ENCODE results near the gene OR2B3. TPM values are rescaled to one million over a fixed set of nuclear protein-coding genes. Genes with fewer than 3 reads are reported as not detected.
"Not testable (repeated sequence)": the region's sequence is repeated elsewhere in the genome, so short reads cannot be mapped to it uniquely, and the experiment has no call there.

OR2B3 gene
- total RNA-seq, 1 experiment from 2014 or later = not detected

GRCh38 chr6:29129326-29130012, 42.4 kb upstream of the OR2B3 start:
- no peak overlapping the region for H3K4me2 ChIP-seq (ENCODE audit: low read length)
- H3K4me3 ChIP-seq (replicated peaks in 1 of 2; ENCODE audit: low read depth in 1 of 2, low read length in 2 of 2) = no peak overlapping the region
- no peaks in the 10 kb centered on the region for H4K20me1 ChIP-seq (ENCODE audit: insufficient read depth)
- ATAC-seq = no peak
- no peaks in the 10 kb centered on the region for H3K36me3 ChIP-seq (ENCODE audit: control insufficient read depth in 1 of 2, insufficient read depth in 2 of 2, low read length in 2 of 2)
- no peaks in the 10 kb centered on the region for H3K79me2 ChIP-seq (ENCODE audit: insufficient read depth, low read length)
- H3K9me2 ChIP-seq (ENCODE audit: insufficient read depth) = peaks cover 1% of the 10 kb centered on the region; the same call in 1 of the 2 replicates
- no peak overlapping the region for H3K27ac ChIP-seq (ENCODE audit: low read depth, low read length)
- RAD21 ChIA-PET (ENCODE audit: low non-redundant PET in 1 of 2, low total read pairs in 2 of 2, uncharacterized antibody in 2 of 2, unreplicated experiment in 2 of 2) = no interaction called here
- no peaks in the 10 kb centered on the region for H3K9me3 ChIP-seq (ENCODE audit: control insufficient read depth in 1 of 2, insufficient read depth in 1 of 2, low read depth in 1 of 2, low read length in 2 of 2)
- no peak overlapping the region for H3K9ac ChIP-seq (ENCODE audit: low read length)
- intact Hi-C loops (cut with micrococcal nuclease) = no loop called here
- CTCF ChIA-PET = no interaction called here
- no peaks in the 10 kb centered on the region for H3K4me1 ChIP-seq (ENCODE audit: control insufficient read depth in 1 of 2, insufficient read depth in 2 of 2, low read length in 2 of 2)
- DNase-seq (ENCODE audit: low read depth, low spot score) = no peak
- BruUV-seq (replicated peaks) = no TSS peak
- TF ChIP-seq FOSL1 (IDR thresholded peaks at IDR 0.05; ENCODE audit: low read depth) (no peak), CEBPB (IDR thresholded peaks at IDR 0.05; ENCODE audit: low read depth) (no peak), CBX3 (IDR thresholded peaks at IDR 0.05; ENCODE audit: low read depth) (no peak), ZFX (IDR thresholded peaks at IDR 0.05) (no peak), YY1 (IDR thresholded peaks at IDR 0.05; ENCODE audit: extremely low read depth, insufficient replicate concordance, low read depth, low read length) (no peak), TCF7L2 (IDR thresholded peaks at IDR 0.05; ENCODE audit: borderline replicate concordance, extremely low read depth, insufficient read depth, insufficient read length) (no peak)
- TF ChIP-seq, protein P1, sequence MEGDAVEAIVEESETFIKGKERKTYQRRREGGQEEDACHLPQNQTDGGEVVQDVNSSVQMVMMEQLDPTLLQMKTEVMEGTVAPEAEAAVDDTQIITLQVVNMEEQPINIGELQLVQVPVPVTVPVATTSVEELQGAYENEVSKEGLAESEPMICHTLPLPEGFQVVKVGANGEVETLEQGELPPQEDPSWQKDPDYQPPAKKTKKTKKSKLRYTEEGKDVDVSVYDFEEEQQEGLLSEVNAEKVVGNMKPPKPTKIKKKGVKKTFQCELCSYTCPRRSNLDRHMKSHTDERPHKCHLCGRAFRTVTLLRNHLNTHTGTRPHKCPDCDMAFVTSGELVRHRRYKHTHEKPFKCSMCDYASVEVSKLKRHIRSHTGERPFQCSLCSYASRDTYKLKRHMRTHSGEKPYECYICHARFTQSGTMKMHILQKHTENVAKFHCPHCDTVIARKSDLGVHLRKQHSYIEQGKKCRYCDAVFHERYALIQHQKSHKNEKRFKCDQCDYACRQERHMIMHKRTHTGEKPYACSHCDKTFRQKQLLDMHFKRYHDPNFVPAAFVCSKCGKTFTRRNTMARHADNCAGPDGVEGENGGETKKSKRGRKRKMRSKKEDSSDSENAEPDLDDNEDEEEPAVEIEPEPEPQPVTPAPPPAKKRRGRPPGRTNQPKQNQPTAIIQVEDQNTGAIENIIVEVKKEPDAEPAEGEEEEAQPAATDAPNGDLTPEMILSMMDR (IDR thresholded peaks at IDR 0.05 in 2 of 3, conservative IDR thresholded peaks at IDR 0.05 in 1 of 3; ENCODE audit: borderline replicate concordance in 1 of 3, insufficient read depth in 1 of 3, low read depth in 2 of 3, low read length in 2 of 3) = no peak
- POLR2A ChIA-PET = no interaction called here
- no peak overlapping the region for H2AFZ ChIP-seq (ENCODE audit: low read depth, low read length, poor library complexity, severe bottlenecking)
- H3K27me3 ChIP-seq (ENCODE audit: insufficient read depth, low read length) = peaks cover 4% of the 10 kb centered on the region; the same call in 1 of the 2 replicates

- H3K4me3 ChIP-seq (replicated peaks in 1 of 2; ENCODE audit: low read depth in 1 of 2, low read length in 2 of 2); CTCF ChIA-PET; DNase-seq (ENCODE audit: low read depth, low spot score); H3K9me2 ChIP-seq (ENCODE audit: insufficient read depth); H3K9ac ChIP-seq (ENCODE audit: low read length); POLR2A ChIA-PET; H3K9me3 ChIP-seq (ENCODE audit: control insufficient read depth in 1 of 2, insufficient read depth in 1 of 2, low read depth in 1 of 2, low read length in 2 of 2); RAD21 ChIA-PET (ENCODE audit: low non-redundant PET in 1 of 2, low total read pairs in 2 of 2, uncharacterized antibody in 2 of 2, unreplicated experiment in 2 of 2); H3K4me1 ChIP-seq (ENCODE audit: control insufficient read depth in 1 of 2, insufficient read depth in 2 of 2, low read length in 2 of 2); BruUV-seq (replicated peaks); H3K36me3 ChIP-seq (ENCODE audit: control insufficient read depth in 1 of 2, insufficient read depth in 2 of 2, low read length in 2 of 2); ATAC-seq; H3K27ac ChIP-seq (ENCODE audit: low read depth, low read length); H4K20me1 ChIP-seq (ENCODE audit: insufficient read depth); H3K4me2 ChIP-seq (ENCODE audit: low read length); H3K27me3 ChIP-seq (ENCODE audit: insufficient read depth, low read length); H3K79me2 ChIP-seq (ENCODE audit: insufficient read depth, low read length): not testable (repeated sequence)
- H2AFZ ChIP-seq (ENCODE audit: low read depth, low read length, poor library complexity, severe bottlenecking) = peak overlapping the region; percentile 32
- intact Hi-C loops (cut with micrococcal nuclease) = loop anchor here (5.0 kb wide), 1 partner anchor 278 kb away; no protein-coding TSS in a partner anchor
Observed at GRCh38 chr6:29114964-29115363, 27.9 kb upstream of the OR2B3 start.

Data from HCT116 (cell line).